GM15510 (cell line): ENCODE results near the gene TRIM37.

Source experiments
- POLR2A ChIP-seq: IDR thresholded peaks from 3 replicates; pipeline ENCODE4 v1.6.1; 2011; ENCODE audit warnings: borderline replicate concordance; ENCODE audit not compliant: insufficient read length; ENCODE audit errors: extremely low read depth

Gene TRIM37

DNA sequence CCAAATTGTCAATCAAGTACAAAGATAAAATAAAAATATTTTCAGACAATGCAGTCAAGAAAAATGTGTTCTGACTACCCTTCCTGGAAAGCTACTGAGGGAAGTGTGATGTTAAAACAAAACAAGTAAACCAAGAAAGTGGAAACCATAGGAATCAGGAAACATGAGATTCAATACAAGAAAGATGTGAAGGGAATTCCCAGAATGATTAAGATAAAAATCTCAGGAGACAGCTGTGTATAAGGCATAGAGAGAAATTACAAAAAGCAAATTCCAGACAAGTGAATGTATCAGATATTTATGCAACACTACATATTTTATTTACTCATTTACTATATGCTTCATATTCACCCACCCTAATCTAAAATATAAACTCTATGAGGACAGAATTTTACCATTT is 32.2 kb downstream of the TRIM37 start:
- no peak for TF ChIP-seq POLR2A

DNA sequence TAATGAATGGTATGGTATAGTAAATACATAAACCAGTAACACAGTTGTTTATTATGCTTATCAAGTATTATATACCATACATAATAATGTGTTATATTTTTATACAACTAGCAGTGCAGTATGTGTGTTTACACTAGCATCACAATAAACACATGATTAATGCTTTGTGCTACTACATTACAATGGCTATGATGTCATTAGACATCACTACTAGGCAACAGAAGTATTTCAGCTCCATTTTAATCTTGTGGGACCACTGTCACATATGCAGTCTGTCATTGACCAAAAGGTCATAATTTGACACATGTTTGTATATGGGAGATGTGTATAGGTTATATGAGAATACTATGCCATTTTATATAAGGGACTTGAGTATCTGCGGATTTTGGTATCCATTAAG is 32.7 kb downstream of the TRIM37 start:
- TF ChIP-seq POLR2A = no peak

DNA sequence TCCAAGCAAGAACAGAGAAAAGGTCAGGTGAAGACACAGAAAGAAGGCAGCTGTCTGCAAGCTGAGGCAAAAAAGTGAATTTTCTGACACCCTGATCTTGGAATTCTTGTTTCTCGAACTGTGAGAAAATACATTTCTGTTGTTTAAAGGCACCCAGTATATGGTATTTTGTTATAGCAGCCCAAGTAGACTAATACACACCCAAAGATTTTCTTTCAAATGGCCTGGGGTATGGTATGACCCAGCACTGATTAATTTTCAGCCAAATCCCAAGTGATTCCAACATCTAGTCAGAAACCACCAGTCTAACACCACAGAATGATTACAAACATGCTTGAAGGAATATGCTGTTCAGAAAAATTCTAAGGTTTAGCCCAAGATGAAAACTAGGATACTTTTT is 36.8 kb downstream of the TRIM37 start:
- TF ChIP-seq POLR2A = no peak

DNA sequence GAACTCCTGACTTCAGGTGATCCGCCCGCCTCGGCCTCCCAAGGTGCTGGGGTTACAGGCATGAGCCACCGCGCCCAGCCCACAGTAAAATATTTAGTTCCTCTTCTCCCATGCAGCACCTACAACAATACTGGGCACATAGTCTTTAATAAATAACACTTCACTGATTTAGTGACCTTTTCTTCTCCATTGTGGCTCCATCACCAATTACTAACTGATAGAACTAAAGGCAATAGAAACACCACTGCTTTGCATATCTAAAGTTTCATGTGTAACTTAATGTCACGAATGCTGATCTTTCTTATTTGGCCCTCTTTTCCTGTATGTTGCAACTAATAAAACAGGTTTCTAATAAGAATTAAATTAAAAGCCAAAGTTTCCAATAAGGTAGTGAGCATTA is 38.9 kb downstream of the TRIM37 start:
- no peak for TF ChIP-seq POLR2A

DNA sequence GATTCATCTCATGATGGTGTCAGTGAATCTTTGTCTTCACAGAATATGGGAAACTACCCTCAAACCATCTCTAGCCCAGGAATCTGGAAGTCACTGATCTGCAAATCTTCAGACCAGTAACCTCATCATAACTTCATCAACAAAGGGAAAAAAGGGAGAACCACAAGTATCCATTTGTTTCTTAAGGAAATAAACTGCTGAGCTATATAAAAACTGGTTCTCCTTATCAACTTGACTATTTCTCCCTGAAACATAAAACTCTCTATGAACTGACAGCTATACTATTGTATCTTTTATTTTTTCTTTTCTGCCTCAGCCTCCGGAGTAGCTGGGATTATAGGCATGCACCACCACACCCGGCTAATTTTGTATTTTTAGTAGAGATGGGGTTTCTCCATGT is 39.3 kb downstream of the TRIM37 start:
- TF ChIP-seq POLR2A = no peak

DNA sequence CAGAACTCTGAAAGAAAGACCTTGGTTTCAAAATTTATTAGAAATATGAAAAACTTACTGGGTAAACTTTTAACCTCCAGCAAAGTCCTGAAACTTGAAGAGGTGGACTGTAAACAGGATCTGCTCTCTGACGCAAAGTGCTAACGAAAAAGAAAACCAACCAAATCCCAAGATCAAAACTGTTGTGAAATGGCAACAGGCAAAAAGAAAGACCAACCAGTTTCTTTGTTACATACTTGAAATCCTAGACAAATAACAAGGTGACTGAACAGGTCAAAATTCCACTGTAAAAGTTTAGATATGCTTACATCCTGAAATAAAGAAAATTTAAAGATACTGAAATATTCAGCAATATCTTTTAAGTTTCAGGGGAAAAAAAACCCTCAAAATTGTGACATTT is 44.2 kb downstream of the TRIM37 start:
- TF ChIP-seq POLR2A = no peak

DNA sequence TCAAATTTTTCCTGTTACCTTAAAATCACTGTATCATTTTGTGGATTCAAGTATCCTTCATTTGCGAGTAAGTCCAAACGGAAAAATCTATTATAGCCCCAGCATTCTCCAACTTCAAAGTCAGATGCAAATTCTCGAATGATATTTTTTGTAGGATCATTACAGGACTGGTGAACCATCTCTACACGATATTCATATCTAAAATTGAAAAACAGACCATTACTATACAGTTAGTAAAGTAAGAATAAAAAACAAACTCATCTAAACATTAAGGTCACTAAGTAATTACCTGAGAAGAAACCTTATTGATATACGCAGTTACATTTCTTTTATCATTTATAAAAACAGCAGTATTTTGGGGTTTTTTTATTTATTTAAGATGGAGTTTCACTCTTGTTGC is 49.8 kb downstream of the TRIM37 start:
- no peak for TF ChIP-seq POLR2A

DNA sequence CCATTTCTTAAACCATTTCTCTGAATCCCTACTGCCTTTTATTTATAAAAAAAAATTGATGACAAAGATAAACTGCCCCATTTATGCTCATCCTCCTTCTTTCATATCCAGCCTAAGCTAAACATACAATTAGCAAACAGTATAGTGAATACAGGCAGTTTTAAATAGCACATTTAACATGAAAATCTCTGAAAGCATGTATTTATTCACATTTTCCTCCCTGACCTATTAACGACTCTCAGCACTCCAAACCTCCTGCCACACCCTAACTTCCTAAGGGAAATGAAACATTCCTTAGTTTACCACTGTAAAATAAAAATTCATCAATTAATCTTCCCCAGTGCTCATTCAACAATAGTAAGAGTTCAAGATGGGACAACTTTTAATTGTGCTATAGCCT is 56.9 kb downstream of the TRIM37 start:
- no peak for TF ChIP-seq POLR2A

DNA sequence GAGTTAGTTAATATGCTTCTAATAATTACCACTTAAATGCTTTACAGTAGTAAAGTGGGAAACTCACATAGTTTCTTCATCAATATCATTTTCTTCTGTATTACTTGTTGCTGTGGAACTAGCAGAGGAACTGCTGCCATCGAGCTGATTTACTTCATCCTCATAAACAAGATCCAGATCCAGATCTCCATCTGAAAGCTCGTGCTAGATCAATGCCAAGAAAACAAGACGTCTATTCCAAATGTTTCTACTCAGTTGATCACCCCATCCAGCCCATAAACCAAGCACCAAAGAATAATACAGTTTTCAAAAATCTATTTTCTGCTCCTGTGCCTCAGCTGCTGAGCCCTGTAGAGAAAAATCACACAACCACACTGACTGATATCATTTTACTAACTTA is 59.1 kb downstream of the TRIM37 start:
- TF ChIP-seq POLR2A = no peak

DNA sequence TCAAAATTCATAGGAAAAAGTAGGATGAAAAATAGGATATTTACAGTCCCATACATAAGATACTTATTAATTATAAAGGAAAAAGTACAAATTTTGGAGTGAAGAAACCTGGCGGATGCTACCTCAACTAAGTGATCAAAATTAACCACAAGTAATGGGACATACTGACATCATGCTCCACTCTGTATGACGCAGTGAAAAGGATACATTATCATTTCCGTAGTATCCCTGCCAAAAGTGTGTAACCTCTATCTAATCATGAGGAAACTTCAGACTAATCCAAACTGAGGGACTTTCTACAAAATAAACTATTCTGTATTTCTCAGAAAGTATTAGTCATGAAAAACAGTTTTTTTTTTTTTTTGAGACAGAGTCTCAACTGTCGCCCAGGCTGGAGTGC is 60.5 kb downstream of the TRIM37 start:
- no peak for TF ChIP-seq POLR2A

DNA sequence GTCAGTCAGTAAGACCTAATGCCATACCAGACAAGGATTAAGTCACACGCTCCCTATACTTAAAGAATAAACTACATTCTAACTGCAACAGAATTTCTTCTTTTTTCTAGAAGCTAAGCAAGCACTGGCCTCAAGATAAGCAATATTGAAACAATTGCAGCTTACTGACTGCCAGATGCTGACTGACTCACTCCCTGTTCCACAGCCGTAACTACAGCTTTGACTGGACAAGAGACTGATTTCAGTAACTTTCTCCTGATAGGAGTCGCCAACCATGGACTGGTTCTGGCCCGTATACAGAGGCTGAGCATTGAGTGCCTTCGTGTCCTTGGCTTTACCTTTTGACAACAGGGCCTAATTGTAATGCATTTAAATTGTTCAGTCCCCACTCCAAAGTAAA is 67.9 kb downstream of the TRIM37 start:
- TF ChIP-seq POLR2A = no peak

DNA sequence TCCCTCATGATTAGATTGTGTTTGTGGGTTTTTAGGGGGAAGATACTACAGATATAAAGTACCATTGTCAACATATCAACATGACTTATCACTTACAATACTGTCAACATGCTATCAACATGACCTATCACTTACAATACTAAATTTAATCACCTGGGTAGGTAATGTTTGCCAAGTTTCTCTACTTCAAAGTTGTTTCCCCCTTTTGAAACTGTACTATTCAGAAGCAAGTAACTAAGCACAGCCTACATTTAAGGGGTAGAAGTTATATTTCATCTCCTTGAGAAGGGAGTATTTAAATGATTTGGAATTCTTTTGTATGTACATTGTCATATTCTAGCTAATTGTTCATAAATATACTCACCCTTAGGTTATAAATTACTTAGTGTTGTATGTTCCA is 68.7 kb downstream of the TRIM37 start:
- no peak for TF ChIP-seq POLR2A

DNA sequence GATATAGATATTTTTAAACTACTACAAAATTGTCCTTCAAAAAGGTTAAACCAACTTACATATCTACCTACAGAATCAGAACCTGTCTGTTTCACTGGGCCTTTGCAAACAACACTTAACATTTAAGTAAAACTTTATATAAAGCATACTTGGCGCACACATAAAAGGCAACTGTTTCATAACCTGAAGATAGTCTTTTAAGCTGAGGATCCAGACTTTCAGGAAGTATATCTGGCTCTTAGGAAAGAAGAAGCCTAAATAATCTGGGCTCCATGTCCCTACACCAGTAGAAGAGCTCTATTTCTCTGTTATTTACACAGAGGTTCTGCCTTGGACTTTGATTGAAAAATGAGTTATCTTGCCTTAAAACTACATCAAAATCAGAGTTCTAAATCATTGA is 75.9 kb downstream of the TRIM37 start:
- TF ChIP-seq POLR2A = no peak

DNA sequence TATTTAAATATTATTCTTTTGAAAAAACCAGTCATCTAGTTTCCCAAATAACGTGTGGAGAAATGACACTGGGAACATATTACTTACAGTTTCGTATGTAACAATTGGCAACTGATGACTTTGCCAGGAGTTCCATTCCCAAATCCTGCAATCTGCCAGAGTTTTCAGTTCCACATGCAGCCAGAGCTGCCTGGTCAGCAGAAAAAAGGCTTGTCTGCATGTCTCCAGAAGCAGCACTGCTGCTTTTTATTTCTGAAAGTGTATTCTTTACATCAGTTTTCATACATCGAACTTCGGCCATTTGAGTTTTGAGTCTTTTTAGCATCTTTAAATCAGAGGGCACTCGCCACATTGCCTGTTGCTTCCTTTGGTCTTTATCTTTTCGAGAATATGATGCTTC is 78.4 kb downstream of the TRIM37 start:
- no peak for TF ChIP-seq POLR2A

DNA sequence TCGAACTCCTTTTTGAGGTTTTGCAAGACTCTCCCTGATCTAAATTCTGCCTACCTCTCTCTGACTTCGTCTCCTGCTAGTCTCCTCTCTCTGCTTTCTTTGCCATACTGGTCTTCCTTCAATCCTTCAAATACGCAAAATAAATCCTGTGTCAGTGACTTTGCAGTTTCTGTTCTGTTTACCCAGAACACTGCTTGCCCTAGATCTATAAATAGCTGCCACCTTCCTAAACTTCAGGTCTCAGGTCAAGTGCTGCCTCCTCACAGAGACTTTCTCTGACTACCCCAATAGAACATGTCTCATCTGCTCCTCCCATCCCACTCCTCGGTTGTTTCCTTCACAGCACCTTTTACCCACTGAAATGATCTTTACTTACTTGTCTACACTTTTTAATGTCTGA is 78.9 kb downstream of the TRIM37 start:
- TF ChIP-seq POLR2A = no peak

DNA sequence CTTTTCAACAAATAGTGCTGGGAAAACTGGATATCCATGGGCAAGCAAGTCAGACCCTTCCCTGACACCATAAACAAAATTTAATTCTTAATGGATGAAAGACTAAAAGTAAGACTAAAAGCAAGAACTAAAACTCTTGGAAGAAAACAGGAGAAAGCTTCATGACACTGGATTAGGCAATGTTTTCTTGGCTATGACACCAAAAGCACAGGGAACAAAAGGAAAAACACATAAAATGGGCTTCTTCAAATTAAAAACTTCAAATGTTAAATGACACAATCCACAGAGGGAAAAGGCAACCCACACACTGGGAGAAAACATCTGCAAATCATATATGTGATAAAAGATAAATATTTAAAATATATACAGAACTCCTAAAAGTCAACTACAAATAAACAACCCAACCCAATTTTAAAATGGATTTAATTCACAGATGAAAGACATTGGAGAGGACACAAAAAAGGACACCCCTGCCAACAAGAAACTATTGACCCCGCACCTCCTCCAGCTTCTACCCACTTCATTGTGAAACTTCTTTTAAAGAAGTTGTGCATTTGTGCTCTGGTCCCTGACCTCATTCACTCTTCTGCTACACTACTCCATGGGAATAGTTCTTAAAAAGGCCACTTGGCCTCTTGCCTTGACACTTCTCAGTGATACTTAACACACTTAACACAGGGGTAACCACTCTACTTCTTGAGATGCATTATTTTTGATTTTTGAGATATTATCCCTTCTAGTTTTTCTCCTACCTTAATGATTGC is 80.3 kb downstream of the TRIM37 start:
- TF ChIP-seq POLR2A = no peak

DNA sequence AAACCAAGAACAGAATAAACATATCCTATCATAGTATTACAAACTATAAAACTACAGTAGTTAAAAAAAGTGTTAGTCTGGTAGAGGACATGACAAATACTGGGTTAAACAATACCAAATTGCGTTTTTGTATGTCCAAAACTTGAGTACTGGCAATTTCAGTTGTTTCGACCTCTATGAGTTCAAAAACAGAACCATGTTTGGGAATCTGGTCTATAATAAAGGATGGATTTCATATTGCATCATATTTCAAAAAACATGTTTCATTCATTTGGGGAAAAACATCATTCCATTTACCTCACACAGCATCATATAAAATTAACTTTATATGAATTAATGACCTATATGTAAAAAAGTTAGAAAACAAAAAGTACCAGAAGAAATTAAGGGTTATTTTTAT is 81.8 kb downstream of the TRIM37 start:
- no peak for TF ChIP-seq POLR2A

DNA sequence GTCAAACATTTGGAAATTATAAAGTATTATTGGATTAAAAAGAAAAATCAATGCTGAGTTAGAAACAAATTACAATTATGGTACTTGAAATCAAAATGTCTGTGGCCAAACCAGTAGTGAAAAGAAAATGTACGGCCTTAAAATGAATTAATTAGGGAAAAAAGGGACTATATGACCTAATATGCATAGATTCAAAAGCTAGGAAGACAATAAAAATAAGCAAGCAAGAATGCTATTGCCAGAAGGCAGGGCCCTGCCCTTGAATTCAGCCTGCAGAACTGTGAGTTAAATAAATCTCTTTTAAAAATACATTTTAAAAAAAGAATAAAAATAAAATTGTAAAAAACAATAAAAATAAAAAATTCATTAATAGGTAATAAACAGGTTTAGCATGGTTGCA is 88.7 kb downstream of the TRIM37 start:
- TF ChIP-seq POLR2A = no peak

DNA sequence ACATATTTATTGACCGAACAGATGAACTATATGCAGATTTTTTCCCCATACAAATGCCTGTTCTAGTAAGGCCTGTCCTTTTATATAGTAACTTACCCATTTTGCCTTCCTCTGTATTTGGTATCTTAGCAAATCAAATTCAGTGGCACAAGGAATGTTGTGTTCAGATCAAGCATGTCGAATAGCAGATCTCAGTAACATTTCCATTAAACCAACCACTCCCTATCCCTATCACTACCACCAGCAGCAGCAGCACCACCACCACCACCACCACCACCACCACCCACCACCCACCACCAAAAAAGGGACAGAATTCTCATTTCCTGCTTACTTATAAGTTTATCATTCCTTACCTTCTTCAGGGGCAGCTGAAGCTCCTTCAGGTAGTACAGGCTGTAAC is 94.7 kb downstream of the TRIM37 start:
- no peak for TF ChIP-seq POLR2A
